ENCODE results near the gene CR2. TPM values are rescaled to one million over a fixed set of nuclear protein-coding genes. Genes with fewer than 3 reads are reported as not detected.
"Not testable (repeated sequence)": the region's sequence is repeated elsewhere in the genome, so short reads cannot be mapped to it uniquely, and the experiment has no call there.

CR2 gene
- total RNA-seq, 1 experiment from 2014 or later, result 1.8 TPM

DNA sequence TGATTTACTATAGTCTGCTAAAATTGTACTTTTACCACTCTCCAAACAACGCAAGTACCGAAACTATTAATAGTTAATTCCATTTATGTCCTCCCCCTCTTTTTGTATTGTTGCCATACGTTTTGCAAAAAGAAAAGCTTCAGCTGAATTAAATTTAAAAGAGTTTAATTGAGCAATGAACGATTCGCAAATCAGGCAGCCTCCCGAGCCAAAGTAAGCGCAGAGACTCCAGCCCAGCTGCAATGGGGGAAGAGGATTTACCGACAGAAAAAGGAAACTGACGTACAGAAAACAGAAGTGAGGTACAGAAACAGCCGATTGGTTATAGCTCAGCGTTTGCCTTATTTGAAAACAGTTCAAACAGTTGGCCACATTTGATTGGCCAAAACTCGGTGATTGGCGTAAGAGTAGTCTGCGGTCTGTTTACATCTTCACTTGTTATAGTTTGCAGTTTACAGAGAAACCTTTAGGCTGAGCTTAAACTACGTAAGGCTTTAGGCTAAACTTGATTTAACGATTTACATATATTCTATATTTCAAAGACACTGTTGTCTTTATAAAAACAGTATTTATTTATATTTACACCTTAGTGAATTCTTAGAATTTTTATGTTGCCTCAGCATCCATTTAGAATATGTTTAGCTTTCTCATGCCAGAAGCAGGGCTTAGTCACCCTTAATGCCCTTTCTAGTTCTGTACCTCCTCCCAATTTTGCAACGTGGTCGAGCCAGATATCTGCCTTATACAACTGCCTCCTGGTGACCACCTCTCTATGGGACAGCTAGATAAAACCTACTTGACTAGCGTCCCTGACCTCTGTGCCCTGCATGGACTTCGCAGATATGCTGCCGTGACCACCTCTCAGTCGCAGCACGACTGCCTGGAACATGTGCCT, 65.6 kb downstream of the CR2 start:
- Histone ChIP-seq H3K23me2 (ENCODE audit: insufficient read length, low read depth, low read length, poor library complexity, severe bottlenecking) (no peaks in the 10 kb centered on the region), H2BK20ac (ENCODE audit: low read depth, low read length, poor library complexity, severe bottlenecking) (no peak overlapping the region), H3K4me2 (ENCODE audit: insufficient read depth, insufficient read length, low read length) (no peak overlapping the region), H3K79me1 (ENCODE audit: insufficient read depth, low read depth, low read length, poor library complexity, severe bottlenecking) (no peaks in the 10 kb centered on the region), H4K91ac (ENCODE audit: insufficient read length, low read depth, low read length) (no peak overlapping the region), H4K20me1 (ENCODE audit: control insufficient read depth, insufficient read depth, insufficient read length) (no peaks in the 10 kb centered on the region), H3K14ac (ENCODE audit: insufficient read depth, low read length) (no peak overlapping the region), H4K5ac (ENCODE audit: insufficient read length, low read depth, low read length) (no peak overlapping the region), H3K27me3 (ENCODE audit: insufficient read depth, low read length) (no peaks in the 10 kb centered on the region), H3K27ac (ENCODE audit: insufficient read length, low read depth, low read length) (no peak overlapping the region), H3K79me2 (ENCODE audit: insufficient read depth, low read length) (no peaks in the 10 kb centered on the region), H2BK15ac (ENCODE audit: low read depth, low read length) (no peak overlapping the region), H3K4me1 (ENCODE audit: insufficient read depth, low read length) (no peaks in the 10 kb centered on the region; the same call in 1 of the 2 replicates), H2BK5ac (ENCODE audit: insufficient read length, low read length) (no peak overlapping the region), H2AFZ (ENCODE audit: low read length) (no peak overlapping the region), H2BK12ac (ENCODE audit: insufficient read length, low read depth, low read length) (no peak overlapping the region), H3K9me3 (ENCODE audit: control insufficient read depth, low read depth, low read length) (no peaks in the 10 kb centered on the region), H3K9ac (ENCODE audit: extremely low read depth, insufficient read length, low read length) (no peak overlapping the region), H2BK120ac (ENCODE audit: low read depth, low read length, poor library complexity, severe bottlenecking) (no peak overlapping the region), H3T11ph (ENCODE audit: low read length) (no peak overlapping the region), H3K18ac (ENCODE audit: insufficient read length, low read depth, low read length) (no peak overlapping the region), H4K8ac (replicated peaks; ENCODE audit: insufficient read length, low read depth, low read length) (no peak overlapping the region), H3K56ac (ENCODE audit: insufficient read length, low read depth, low read length) (no peak overlapping the region), H3K4ac (ENCODE audit: low read depth, low read length) (no peak overlapping the region), H2AK5ac (ENCODE audit: insufficient read length, low read length) (no peak overlapping the region), H3K23ac (ENCODE audit: insufficient read length, low read depth, low read length) (no peak overlapping the region)
- no CpG with 5 or more reads among the region's 23 CpGs for WGBS (ENCODE audit: extremely low coverage, insufficient read length, low lambda C conversion rate)
- no peak for DNase-seq
- H3K4me1 Mint-ChIP-seq, result no peaks in the 10 kb centered on the region
- peaks cover 0 to 4% (median 0%) of the 10 kb centered on the region in 3 experiments; a peak in 1 of 7 replicates for H3K36me3 Mint-ChIP-seq (ENCODE audit: insufficient read depth in 1 of 3, low read depth in 3 of 3)
- H3K9me3 Mint-ChIP-seq, result no peaks in the 10 kb centered on the region; a peak in 1 of 5 replicates
- H3K27ac Mint-ChIP-seq, result no peak overlapping the region; a peak in 1 of 7 replicates
- no peaks in the 10 kb centered on the region; the same call in 1 of the 2 replicates for H3K27me3 Mint-ChIP-seq (ENCODE audit: low read depth)
- TF ChIP-seq, protein P1, sequence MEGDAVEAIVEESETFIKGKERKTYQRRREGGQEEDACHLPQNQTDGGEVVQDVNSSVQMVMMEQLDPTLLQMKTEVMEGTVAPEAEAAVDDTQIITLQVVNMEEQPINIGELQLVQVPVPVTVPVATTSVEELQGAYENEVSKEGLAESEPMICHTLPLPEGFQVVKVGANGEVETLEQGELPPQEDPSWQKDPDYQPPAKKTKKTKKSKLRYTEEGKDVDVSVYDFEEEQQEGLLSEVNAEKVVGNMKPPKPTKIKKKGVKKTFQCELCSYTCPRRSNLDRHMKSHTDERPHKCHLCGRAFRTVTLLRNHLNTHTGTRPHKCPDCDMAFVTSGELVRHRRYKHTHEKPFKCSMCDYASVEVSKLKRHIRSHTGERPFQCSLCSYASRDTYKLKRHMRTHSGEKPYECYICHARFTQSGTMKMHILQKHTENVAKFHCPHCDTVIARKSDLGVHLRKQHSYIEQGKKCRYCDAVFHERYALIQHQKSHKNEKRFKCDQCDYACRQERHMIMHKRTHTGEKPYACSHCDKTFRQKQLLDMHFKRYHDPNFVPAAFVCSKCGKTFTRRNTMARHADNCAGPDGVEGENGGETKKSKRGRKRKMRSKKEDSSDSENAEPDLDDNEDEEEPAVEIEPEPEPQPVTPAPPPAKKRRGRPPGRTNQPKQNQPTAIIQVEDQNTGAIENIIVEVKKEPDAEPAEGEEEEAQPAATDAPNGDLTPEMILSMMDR (conservative IDR thresholded peaks at IDR 0.05), result no peak
- no peak overlapping the region for H3K4me3 Mint-ChIP-seq

DNA sequence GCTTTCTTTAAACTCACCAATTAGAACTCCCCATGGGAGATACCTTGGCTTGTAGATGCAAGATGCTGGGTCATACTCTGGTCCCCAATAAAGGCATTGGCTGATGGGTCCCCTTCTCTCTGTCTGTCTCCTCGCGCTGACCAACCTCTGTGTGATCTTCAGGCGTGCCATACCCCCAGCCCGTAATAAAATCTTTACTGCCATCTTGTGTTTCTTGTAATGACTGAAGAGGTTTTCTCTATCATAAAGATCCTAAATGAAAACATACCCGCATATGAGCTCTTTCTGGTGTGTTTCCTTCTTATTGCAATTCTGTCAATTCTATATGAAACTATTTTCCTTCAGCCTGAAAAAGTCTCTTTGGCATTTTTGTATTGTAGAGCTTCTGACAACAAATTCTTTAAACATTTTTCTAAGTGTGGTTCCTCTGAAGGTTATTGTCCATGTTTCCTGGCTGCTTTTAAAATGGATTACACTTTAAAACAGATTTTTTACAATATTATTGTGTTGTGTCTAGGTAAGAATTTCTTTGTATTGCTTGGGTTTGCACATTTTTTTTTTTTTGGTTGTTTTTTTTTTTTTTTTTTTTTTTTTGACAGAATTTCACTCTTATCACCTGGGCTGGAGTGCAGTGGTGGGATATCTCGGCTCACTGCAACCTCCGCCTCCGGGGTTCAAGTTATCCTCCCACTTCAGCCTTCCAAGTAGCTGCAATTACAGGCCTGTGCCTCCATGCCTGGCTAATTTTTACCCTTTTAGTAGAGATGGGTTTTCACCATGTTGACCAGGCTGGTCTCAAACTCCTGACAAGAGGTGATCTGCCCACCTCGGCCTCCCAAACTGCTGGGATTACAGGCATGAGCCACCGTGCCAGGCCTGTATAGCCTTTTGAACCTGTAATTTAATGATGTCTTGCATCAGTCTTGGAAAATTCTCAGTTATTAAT, 66.5 kb downstream of the CR2 start:
- H3K79me2 ChIP-seq (ENCODE audit: insufficient read depth, low read length); H3K9me3 Mint-ChIP-seq: not testable (repeated sequence)

More for the DNA sequence above, 66.5 kb downstream of the CR2 start:
- not testable (repeated sequence) for H2AK5ac ChIP-seq (ENCODE audit: insufficient read length, low read length); H3K4me3 Mint-ChIP-seq; H3K27me3 Mint-ChIP-seq (ENCODE audit: low read depth); H3K4me1 Mint-ChIP-seq; H3K23me2 ChIP-seq (ENCODE audit: insufficient read length, low read depth, low read length, poor library complexity, severe bottlenecking); DNase-seq; H2AFZ ChIP-seq (ENCODE audit: low read length); H2BK20ac ChIP-seq (ENCODE audit: low read depth, low read length, poor library complexity, severe bottlenecking); H3K27ac Mint-ChIP-seq; H3K4ac ChIP-seq (ENCODE audit: low read depth, low read length); H3K9ac ChIP-seq (ENCODE audit: extremely low read depth, insufficient read length, low read length); H3K79me1 ChIP-seq (ENCODE audit: insufficient read depth, low read depth, low read length, poor library complexity, severe bottlenecking); H2BK12ac ChIP-seq (ENCODE audit: insufficient read length, low read depth, low read length); H3K56ac ChIP-seq (ENCODE audit: insufficient read length, low read depth, low read length); H3K9me3 ChIP-seq (ENCODE audit: control insufficient read depth, low read depth, low read length); H3K36me3 Mint-ChIP-seq (ENCODE audit: insufficient read depth in 1 of 3, low read depth in 3 of 3); H4K5ac ChIP-seq (ENCODE audit: insufficient read length, low read depth, low read length); H4K91ac ChIP-seq (ENCODE audit: insufficient read length, low read depth, low read length); H3K14ac ChIP-seq (ENCODE audit: insufficient read depth, low read length); H4K20me1 ChIP-seq (ENCODE audit: control insufficient read depth, insufficient read depth, insufficient read length); H3T11ph ChIP-seq (ENCODE audit: low read length); H3K18ac ChIP-seq (ENCODE audit: insufficient read length, low read depth, low read length); H3K27me3 ChIP-seq (ENCODE audit: insufficient read depth, low read length); H2BK120ac ChIP-seq (ENCODE audit: low read depth, low read length, poor library complexity, severe bottlenecking); H3K4me2 ChIP-seq (ENCODE audit: insufficient read depth, insufficient read length, low read length); H2BK5ac ChIP-seq (ENCODE audit: insufficient read length, low read length); H3K4me1 ChIP-seq (ENCODE audit: insufficient read depth, low read length); H3K23ac ChIP-seq (ENCODE audit: insufficient read length, low read depth, low read length); H3K27ac ChIP-seq (ENCODE audit: insufficient read length, low read depth, low read length); H4K8ac ChIP-seq (replicated peaks; ENCODE audit: insufficient read length, low read depth, low read length); H2BK15ac ChIP-seq (ENCODE audit: low read depth, low read length)
- no CpG with 5 or more reads among the region's 10 CpGs for WGBS (ENCODE audit: extremely low coverage, insufficient read length, low lambda C conversion rate)

Data from H9 (cell line).